ENCODE data around the gene PCMTD2.
"Not testable (repeated sequence)": the region's sequence is repeated elsewhere in the genome, so short reads cannot be mapped to it uniquely, and the experiment has no call there.

Gene PCMTD2

GRCh38 chr20:64287264-64287590 is 31.7 kb downstream of the PCMTD2 start:
- not testable (repeated sequence) for DNase-seq (ENCODE audit: low read depth)

GRCh38 chr20:64292167-64292566 is 36.6 kb downstream of the PCMTD2 start:
- DNase-seq (ENCODE audit: low read depth): not testable (repeated sequence)

- DNase-seq (ENCODE audit: low read depth): not testable (repeated sequence)
These were observed 47.5 kb downstream of the PCMTD2 start for GRCh38 chr20:64303086-64303485.

GRCh38 chr20:64313761-64314160 is 58.2 kb downstream of the PCMTD2 start:
- DNase-seq (ENCODE audit: low read depth): not testable (repeated sequence)

- DNase-seq (ENCODE audit: low read depth): not testable (repeated sequence)
These were observed 59.8 kb downstream of the PCMTD2 start for GRCh38 chr20:64315381-64315780.

GRCh38 chr20:64315884-64316283 is 60.3 kb downstream of the PCMTD2 start:
- DNase-seq (ENCODE audit: low read depth): not testable (repeated sequence)

GRCh38 chr20:64316415-64317083 is 61.0 kb downstream of the PCMTD2 start:
- not testable (repeated sequence) for DNase-seq (ENCODE audit: low read depth)

- DNase-seq (ENCODE audit: low read depth): not testable (repeated sequence)
These were observed 61.8 kb downstream of the PCMTD2 start for GRCh38 chr20:64317331-64317730.

- not testable (repeated sequence) for DNase-seq (ENCODE audit: low read depth)
These were observed 62.5 kb downstream of the PCMTD2 start for GRCh38 chr20:64318056-64318455.

- not testable (repeated sequence) for DNase-seq (ENCODE audit: low read depth)
These were observed 66.7 kb downstream of the PCMTD2 start for GRCh38 chr20:64322031-64322789.
